Hepatocyte (in vitro differentiated cells): Measurements from ENCODE around the gene CD93.

Experiments used
- CTCF ChIP-seq: fragments of 200-600 bp; sonication (generic); IDR thresholded peaks from 2 replicates; pipeline ENCODE4 v1.5.1; 2016; ENCODE audit warnings: antibody characterized with exemption, mild to moderate bottlenecking; ENCODE audit not compliant: poor library complexity
- EZH2 ChIP-seq: fragments of 200-600 bp; sonication (generic); IDR thresholded peaks from 2 replicates; pipeline ENCODE4 v1.6.1; 2016; ENCODE audit warnings: antibody characterized with exemption, mild to moderate bottlenecking, borderline replicate concordance
- EZH2phosphoT487 ChIP-seq: fragments of 200-600 bp; sonication (generic); IDR thresholded peaks from one replicate; pipeline ENCODE4 v1.6.1; 2018; ENCODE audit warnings: antibody characterized with exemption, mild to moderate bottlenecking, low read depth, moderate library complexity; ENCODE audit not compliant: unreplicated experiment, severe bottlenecking

GRCh38 chr20:23118144-23118543, 32.0 kb upstream of the CD93 start:
- TF ChIP-seq CTCF (no peak), EZH2 (no peak), EZH2phosphoT487 (no peak)
